ENCODE measurements around the gene RPTOR.
"Not testable (repeated sequence)": the region's sequence is repeated elsewhere in the genome, so short reads cannot be mapped to it uniquely, and the experiment has no call there.

The RPTOR gene

DNA sequence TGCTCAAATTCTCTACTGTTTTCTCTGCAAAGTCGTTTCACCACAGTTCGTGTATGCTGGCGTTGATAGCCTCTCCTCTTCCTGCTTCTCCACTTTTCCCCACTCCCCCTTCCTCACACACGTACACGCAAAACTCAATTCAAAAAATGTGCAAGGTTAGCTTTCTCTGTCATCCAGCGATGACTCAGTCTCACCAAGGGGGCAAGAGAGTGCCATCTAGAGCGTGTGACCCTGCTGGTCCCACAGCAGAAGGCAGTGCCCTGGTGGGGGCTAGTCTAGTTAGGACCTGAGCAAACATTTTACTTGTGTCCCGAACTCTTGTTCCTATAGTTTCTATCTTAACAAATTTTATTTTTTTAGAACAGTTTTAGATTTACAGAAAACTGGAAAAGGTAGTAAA is 325.8 kb downstream of the RPTOR start:
- Histone ChIP-seq H4K20me1 (peaks cover 0 to 71% (median 18%) of the 10 kb centered on the region in 11 experiments; a peak in 14 of 22 replicates), H3K27ac (peak overlapping the region in 2 of 11 experiments; percentile 82 to 83; a peak in 3 of 22 replicates), H3K4me3 (no peak overlapping the region), H3K9me3 (replicated peaks in 1 of 11) (no peaks in the 10 kb centered on the region), H3K27me3 (peaks cover 0 to 36% (median 0%) of the 10 kb centered on the region in 11 experiments; a peak in 8 of 22 replicates), H3K9ac (no peak overlapping the region), H3K4me2 (peak overlapping the region; percentile 91 to 98 (median 95)), H3K36me3 (peaks cover 0 to 11% (median 7%) of the 10 kb centered on the region in 11 experiments; a peak in 9 of 22 replicates), H3K4me1 (peaks cover 52 to 69% (median 62%) of the 10 kb centered on the region in 10 experiments)
- no peak for TF ChIP-seq Cebpa-rat (IDR thresholded peaks at IDR 0.05)

GRCh38 chr17:80871341-80871740 is 326.7 kb downstream of the RPTOR start:
- peaks cover 52 to 69% (median 61%) of the 10 kb centered on the region in 10 experiments for H3K4me1 ChIP-seq
- no peak for TF ChIP-seq Cebpa-rat (IDR thresholded peaks at IDR 0.05)
- H3K27ac ChIP-seq = peak overlapping the region in 9 of 11 experiments; percentile 20 to 83 (median 71); a peak in 17 of 22 replicates
- H3K4me3 ChIP-seq = peak overlapping the region; percentile 20 to 57 (median 42); a peak in 15 of 20 replicates
- H3K36me3 ChIP-seq = peaks cover 0 to 14% (median 9%) of the 10 kb centered on the region in 11 experiments; a peak in 9 of 22 replicates
- peaks cover 0 to 36% (median 0%) of the 10 kb centered on the region in 11 experiments; a peak in 8 of 22 replicates for H3K27me3 ChIP-seq
- peak overlapping the region; percentile 91 to 98 (median 95) for H3K4me2 ChIP-seq
- H4K20me1 ChIP-seq = peaks cover 0 to 73% (median 18%) of the 10 kb centered on the region in 11 experiments; a peak in 14 of 22 replicates
- peak overlapping the region in 8 of 11 experiments; percentile 33 to 72 (median 54); a peak in 14 of 22 replicates for H3K9ac ChIP-seq
- no peaks in the 10 kb centered on the region for H3K9me3 ChIP-seq (replicated peaks in 1 of 11)

GRCh38 chr17:80872001-80872500 is 327.4 kb downstream of the RPTOR start:
- Histone ChIP-seq H3K4me3 (peak overlapping the region in 8 of 10 experiments; percentile 38 to 57 (median 44); a peak in 13 of 20 replicates), H3K4me2 (peak overlapping the region; percentile 91 to 98 (median 95)), H3K4me1 (peaks cover 56 to 71% (median 66%) of the 10 kb centered on the region in 10 experiments), H4K20me1 (peaks cover 0 to 80% (median 22%) of the 10 kb centered on the region in 11 experiments; a peak in 17 of 22 replicates), H3K27ac (peak overlapping the region in 8 of 11 experiments; percentile 47 to 83 (median 72); a peak in 17 of 22 replicates), H3K36me3 (peaks cover 0 to 14% (median 9%) of the 10 kb centered on the region in 11 experiments; a peak in 9 of 22 replicates), H3K9ac (peak overlapping the region in 9 of 11 experiments; percentile 19 to 72 (median 50); a peak in 16 of 22 replicates), H3K27me3 (peaks cover 0 to 42% (median 0%) of the 10 kb centered on the region in 11 experiments; a peak in 8 of 22 replicates), H3K9me3 (replicated peaks in 1 of 11) (no peaks in the 10 kb centered on the region)
- TF ChIP-seq Cebpa-rat (IDR thresholded peaks at IDR 0.05) = no peak

DNA sequence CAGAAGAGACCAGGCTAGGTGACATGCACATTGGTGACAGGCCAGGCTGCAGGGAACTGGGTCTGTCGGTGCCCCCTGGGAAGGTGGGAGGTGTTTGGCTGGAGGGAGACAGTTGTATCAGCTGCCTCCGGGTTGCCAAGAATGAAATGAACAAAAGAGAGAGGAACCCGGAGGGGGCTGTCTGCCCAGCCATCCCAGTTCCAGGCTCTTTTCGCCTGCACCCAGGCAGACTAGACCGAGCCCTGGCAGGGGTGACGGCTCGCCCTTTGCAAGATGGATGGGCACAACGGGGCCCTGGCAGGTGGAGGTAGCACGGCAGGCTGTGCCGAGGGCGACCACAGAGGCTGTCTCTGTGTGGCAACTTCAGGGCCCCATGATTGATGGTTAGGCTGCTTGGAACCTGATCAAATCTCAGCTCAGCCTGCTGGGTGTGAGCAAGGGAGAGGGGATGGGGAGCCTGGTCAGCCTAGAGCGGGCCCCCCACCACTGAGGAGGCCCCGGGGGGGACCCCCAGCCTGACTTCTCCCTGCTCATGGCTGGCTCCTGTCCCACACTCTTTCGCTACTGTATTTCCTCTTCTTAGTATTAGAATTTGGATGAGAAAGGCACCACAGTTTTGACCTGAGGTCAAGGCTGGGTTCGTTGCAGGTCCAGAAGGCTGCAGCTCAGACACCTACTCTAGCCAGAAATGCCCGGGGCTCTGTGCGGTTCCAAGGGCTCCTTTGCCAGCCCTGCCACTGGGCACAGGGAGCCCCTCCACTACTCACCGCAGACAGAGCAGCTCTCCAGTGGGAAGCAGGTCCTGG is 328.1 kb downstream of the RPTOR start:
- H3K27me3 ChIP-seq = peaks cover 0 to 48% (median 3%) of the 10 kb centered on the region in 11 experiments; a peak in 11 of 22 replicates
- no peaks in the 10 kb centered on the region for H3K9me3 ChIP-seq (replicated peaks in 1 of 11)
- H3K4me3 ChIP-seq = peak overlapping the region in 7 of 10 experiments; percentile 13 to 57 (median 44); a peak in 6 of 20 replicates
- H4K20me1 ChIP-seq = peaks cover 2 to 87% (median 29%) of the 10 kb centered on the region in 11 experiments; a peak in 18 of 22 replicates
- peak overlapping the region; percentile 91 to 98 (median 95) for H3K4me2 ChIP-seq
- H3K27ac ChIP-seq = peak overlapping the region in 8 of 11 experiments; percentile 47 to 83 (median 72); a peak in 16 of 22 replicates
- peak overlapping the region in 9 of 11 experiments; percentile 19 to 72 (median 50); a peak in 14 of 22 replicates for H3K9ac ChIP-seq
- no peak for TF ChIP-seq Cebpa-rat (IDR thresholded peaks at IDR 0.05)
- H3K4me1 ChIP-seq = peaks cover 59 to 78% (median 72%) of the 10 kb centered on the region in 10 experiments
- H3K36me3 ChIP-seq = peaks cover 0 to 14% (median 9%) of the 10 kb centered on the region in 11 experiments; a peak in 9 of 22 replicates

- Histone ChIP-seq H3K4me1 (peaks cover 59 to 85% (median 78%) of the 10 kb centered on the region in 10 experiments), H3K4me3 (peak overlapping the region in 1 of 10 experiments; percentile 49; a peak in 1 of 20 replicates), H4K20me1 (peaks cover 9 to 91% (median 36%) of the 10 kb centered on the region in 11 experiments; a peak in 19 of 22 replicates), H3K9ac (peak overlapping the region in 6 of 11 experiments; percentile 17 to 72 (median 59); a peak in 7 of 22 replicates), H3K27me3 (peaks cover 0 to 55% (median 7%) of the 10 kb centered on the region in 11 experiments; a peak in 12 of 22 replicates), H3K27ac (peak overlapping the region in 6 of 11 experiments; percentile 65 to 83 (median 74); a peak in 11 of 22 replicates), H3K36me3 (peaks cover 0 to 14% (median 9%) of the 10 kb centered on the region in 11 experiments; a peak in 10 of 22 replicates), H3K9me3 (replicated peaks in 1 of 11) (no peaks in the 10 kb centered on the region), H3K4me2 (peak overlapping the region; percentile 91 to 98 (median 95))
- TF ChIP-seq Cebpa-rat (IDR thresholded peaks at IDR 0.05) = no peak
Observed at GRCh38 chr17:80873307-80873951, 328.8 kb downstream of the RPTOR start.

DNA sequence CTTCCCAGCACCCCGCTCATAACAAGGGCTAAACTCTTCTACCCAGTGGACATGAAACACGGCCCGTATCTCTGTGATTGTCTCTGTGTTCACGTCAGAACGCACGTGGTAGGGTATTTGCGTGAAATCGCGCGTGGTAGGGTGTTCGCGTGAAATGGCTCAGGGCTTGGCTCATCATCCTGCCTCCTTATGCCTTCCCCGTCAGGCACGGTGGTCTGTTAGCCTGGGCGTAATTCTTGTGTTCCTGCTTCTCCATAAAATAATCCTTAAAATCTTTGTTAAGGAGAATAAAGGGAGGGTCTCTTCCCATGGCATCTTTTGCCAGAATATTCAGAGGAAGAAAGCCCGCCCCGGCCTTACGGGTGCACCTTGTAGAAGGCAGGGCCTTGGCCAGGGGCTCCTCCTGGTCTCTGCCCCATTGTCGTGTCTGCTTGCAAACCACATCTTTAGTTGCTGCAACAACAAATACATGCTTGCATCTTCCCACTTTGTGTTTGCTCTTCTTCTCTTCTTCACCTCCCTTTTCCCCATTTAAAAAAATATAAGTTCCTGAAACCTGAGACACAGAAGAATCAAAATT is 330.3 kb downstream of the RPTOR start:
- H3K4me3 ChIP-seq = no peak overlapping the region
- peaks cover 56 to 90% (median 80%) of the 10 kb centered on the region in 10 experiments for H3K4me1 ChIP-seq
- peak overlapping the region in 5 of 11 experiments; percentile 6 to 98 (median 96); a peak in 7 of 22 replicates for H3K4me2 ChIP-seq
- H3K9ac ChIP-seq = no peak overlapping the region
- H3K36me3 ChIP-seq = peaks cover 0 to 14% (median 9%) of the 10 kb centered on the region in 11 experiments; a peak in 10 of 22 replicates
- no peak overlapping the region for H3K27ac ChIP-seq
- TF ChIP-seq Cebpa-rat (IDR thresholded peaks at IDR 0.05) = no peak
- peaks cover 0 to 58% (median 8%) of the 10 kb centered on the region in 11 experiments; a peak in 13 of 22 replicates for H3K27me3 ChIP-seq
- no peaks in the 10 kb centered on the region for H3K9me3 ChIP-seq (replicated peaks in 1 of 11)
- peaks cover 19 to 94% (median 49%) of the 10 kb centered on the region in 11 experiments; a peak in 19 of 22 replicates for H4K20me1 ChIP-seq

DNA sequence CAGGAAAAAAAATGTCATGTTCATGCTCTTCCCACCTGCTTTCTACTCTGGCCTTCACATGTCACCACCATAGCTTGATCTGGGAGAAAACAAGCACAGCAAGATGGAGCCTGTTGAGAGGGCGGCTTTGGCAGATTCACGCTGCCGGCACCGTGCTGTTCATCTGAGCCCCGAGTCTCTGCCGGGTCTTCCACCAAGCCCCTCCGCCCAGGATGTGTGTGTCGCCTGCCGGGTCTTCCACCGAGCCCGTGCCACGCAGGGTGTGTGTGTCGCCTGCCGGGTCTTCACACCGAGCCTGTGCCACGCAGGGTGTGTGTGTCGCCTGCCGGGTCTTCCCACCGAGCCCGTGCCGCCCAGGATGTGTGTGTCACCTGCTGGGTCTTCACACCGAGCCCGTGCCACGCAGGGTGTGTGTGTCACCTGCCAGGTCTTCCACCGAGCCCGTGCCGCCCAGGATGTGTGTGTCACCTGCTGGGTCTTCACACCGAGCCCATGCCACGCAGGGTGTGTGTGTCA is 330.9 kb downstream of the RPTOR start:
- H3K9ac ChIP-seq = not testable (repeated sequence)

GRCh38 chr17:80876456-80876949 is 331.9 kb downstream of the RPTOR start:
- not testable (repeated sequence) for H3K4me3 ChIP-seq; H3K9me3 ChIP-seq (replicated peaks in 1 of 11)
- peaks cover 4 to 62% (median 17%) of the 10 kb centered on the region in 11 experiments; a peak in 15 of 22 replicates for H3K27me3 ChIP-seq
- peak overlapping the region; percentile 27 to 81 (median 63); a peak in 20 of 22 replicates for H3K4me2 ChIP-seq
- peak overlapping the region in 1 of 11 experiments; percentile 11; a peak in 1 of 22 replicates for H3K27ac ChIP-seq
- peaks cover 46 to 89% (median 80%) of the 10 kb centered on the region in 10 experiments for H3K4me1 ChIP-seq
- H4K20me1 ChIP-seq = peaks cover 27 to 92% (median 60%) of the 10 kb centered on the region in 11 experiments; a peak in 19 of 22 replicates
- 0 out of 22 replicates have a peak overlapping the region, but pooled peaks of 1 of the 11 experiments have one; percentile 5 for H3K9ac ChIP-seq
- H3K36me3 ChIP-seq = peaks cover 0 to 23% (median 17%) of the 10 kb centered on the region in 11 experiments; a peak in 19 of 22 replicates

More for the DNA sequence above, 330.9 kb downstream of the RPTOR start:
- Histone ChIP-seq H3K4me2 (peak overlapping the region in 1 of 11 experiments; percentile 97; a peak in 1 of 22 replicates), H3K36me3 (peaks cover 0 to 18% (median 12%) of the 10 kb centered on the region in 11 experiments; a peak in 13 of 22 replicates), H3K4me1 (peaks cover 51 to 90% (median 80%) of the 10 kb centered on the region in 10 experiments), H3K27me3 (peaks cover 0 to 59% (median 12%) of the 10 kb centered on the region in 11 experiments; a peak in 14 of 22 replicates), H4K20me1 (peaks cover 25 to 94% (median 54%) of the 10 kb centered on the region in 11 experiments; a peak in 19 of 22 replicates)
- not testable (repeated sequence) for H3K4me3 ChIP-seq; H3K27ac ChIP-seq; H3K9me3 ChIP-seq (replicated peaks in 1 of 11)

All from BLaER1 treated with 17β-estradiol and CSF1 and Interleukin-3, amounts not matched to agents 10 nM and 100 nM (cell line).